ENCODE results near the gene GPR37L1. TPM values are rescaled to one million over a fixed set of nuclear protein-coding genes. Genes with fewer than 3 reads are reported as not detected.
"Not testable (repeated sequence)": the region's sequence is repeated elsewhere in the genome, so short reads cannot be mapped to it uniquely, and the experiment has no call there.

The GPR37L1 gene
- total and polyA plus RNA-seq, 2 experiments from 2014 or later: 0.03 TPM; not detected in 1

- no peaks in the 10 kb centered on the region for H3K4me1 ChIP-seq (ENCODE audit: insufficient read depth)
- no peak for TF ChIP-seq EZH2 (IDR thresholded peaks at IDR 0.05; ENCODE audit: insufficient read depth, poor library complexity, severe bottlenecking)
- no peak overlapping the region for H3K4me3 ChIP-seq
- no peaks in the 10 kb centered on the region for H3K36me3 ChIP-seq (ENCODE audit: low read depth)
- in situ Hi-C loops (cut with MboI): loop anchor here (10.0 kb wide), 1 partner anchor 538 kb away; the partner anchor contains the start of gene SYT2
- WGBS, 2 experiments (ENCODE audit: low coverage in 1 of 2, low lambda C conversion rate in 2 of 2, missing lambda C conversion rate in 2 of 2): 77 to 85% methylated on average over 29 of the region's 29 CpGs
- H3K27ac ChIP-seq: no peak overlapping the region
- no peak overlapping the region for H3K9ac ChIP-seq
- no peaks in the 10 kb centered on the region for H4K20me1 ChIP-seq (ENCODE audit: insufficient read depth)
- no peak overlapping the region for H3K4me2 ChIP-seq (ENCODE audit: unreplicated experiment)
- no peaks in the 10 kb centered on the region for H3K9me3 ChIP-seq (ENCODE audit: low read depth)
- no peak overlapping the region for H2AFZ ChIP-seq
- H3F3A ChIP-seq (ENCODE audit: insufficient read depth): no peaks in the 10 kb centered on the region
- H3K79me2 ChIP-seq (ENCODE audit: insufficient read depth): no peaks in the 10 kb centered on the region
- H3K27me3 ChIP-seq (replicated peaks; ENCODE audit: insufficient read depth): peaks cover 12% of the 10 kb centered on the region; the same call in 1 of the 2 replicates
- no peaks in the 10 kb centered on the region for H3K9me2 ChIP-seq (ENCODE audit: insufficient read depth)
- no peak for DNase-seq
Measured at GRCh38 chr1:202176949-202177927, 54.5 kb downstream of the GPR37L1 start.

DNA sequence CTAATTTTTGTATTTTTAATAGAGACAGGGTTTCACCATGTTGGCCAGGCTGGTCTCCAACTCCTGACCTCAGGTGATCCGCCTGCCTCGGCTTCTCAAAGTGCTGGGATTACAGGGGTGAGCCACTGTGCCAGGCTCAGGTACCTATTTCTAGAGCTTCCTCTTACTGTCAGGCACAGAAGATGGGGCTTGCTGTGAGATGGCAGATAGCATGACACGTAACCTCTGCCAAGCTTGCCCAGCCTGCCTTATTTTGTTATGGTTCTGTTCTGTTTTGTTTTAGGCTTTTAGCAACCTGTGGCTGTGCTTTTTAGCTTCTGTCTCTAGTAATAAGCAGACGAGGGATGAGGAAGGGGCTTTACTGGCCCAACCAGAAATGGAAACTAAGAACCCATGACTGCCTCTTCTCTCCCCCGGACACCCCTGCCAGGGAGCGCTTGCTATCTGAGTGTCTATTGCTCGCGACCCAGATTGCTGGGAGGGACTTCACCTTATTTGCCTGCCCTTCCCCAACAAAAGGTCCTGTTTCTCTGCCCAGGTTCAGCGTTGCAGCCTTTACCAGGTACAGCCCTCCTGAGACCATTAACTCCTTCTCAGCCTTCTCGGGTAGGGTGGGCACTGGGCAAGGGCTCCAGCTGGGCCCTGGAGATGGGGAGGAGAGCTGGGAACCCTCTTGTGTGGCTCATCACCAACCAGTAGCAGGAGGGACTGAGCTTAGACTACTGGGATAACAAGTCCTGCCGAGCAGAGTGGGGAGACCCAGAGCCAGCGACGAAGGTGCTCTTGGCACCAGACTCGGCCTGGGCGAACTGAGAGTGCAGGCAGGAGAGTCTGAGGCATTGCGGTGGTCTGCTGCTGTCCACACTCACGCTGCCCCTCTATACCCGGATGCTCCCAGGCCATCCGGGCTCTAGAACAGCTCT lies 57.4 kb downstream of the GPR37L1 start:
- 52 to 65% methylated on average over 19 of the region's 19 CpGs for WGBS, 2 experiments (ENCODE audit: low coverage in 1 of 2, low lambda C conversion rate in 2 of 2, missing lambda C conversion rate in 2 of 2)
- no peak overlapping the region for H2AFZ ChIP-seq
- no peak overlapping the region for H3K9ac ChIP-seq
- H4K20me1 ChIP-seq (ENCODE audit: insufficient read depth): no peaks in the 10 kb centered on the region
- TF ChIP-seq EZH2 (IDR thresholded peaks at IDR 0.05; ENCODE audit: insufficient read depth, poor library complexity, severe bottlenecking): no peak
- no peak for TF ChIP-seq EZH2phosphoT487 (IDR thresholded peaks at IDR 0.05; ENCODE audit: insufficient read depth, low read depth)
- in situ Hi-C loops (cut with MboI): loop anchor here (10.0 kb wide), 1 partner anchor 535 kb away; the partner anchor contains the start of gene SYT2
- H3K79me2 ChIP-seq (ENCODE audit: insufficient read depth): no peaks in the 10 kb centered on the region
- H3K9me2 ChIP-seq (ENCODE audit: insufficient read depth): no peaks in the 10 kb centered on the region
- H3K27me3 ChIP-seq (replicated peaks; ENCODE audit: insufficient read depth): peaks cover 12% of the 10 kb centered on the region; the same call in 1 of the 2 replicates
- H3K9me3 ChIP-seq (ENCODE audit: low read depth): no peaks in the 10 kb centered on the region
- H3K4me3 ChIP-seq: no peak overlapping the region
- no peak overlapping the region for H3K27ac ChIP-seq
- no peak overlapping the region for H3K4me2 ChIP-seq (ENCODE audit: unreplicated experiment)
- H3K36me3 ChIP-seq (ENCODE audit: low read depth): no peaks in the 10 kb centered on the region
- no peaks in the 10 kb centered on the region for H3F3A ChIP-seq (ENCODE audit: insufficient read depth)
- DNase-seq: no peak
- H3K4me1 ChIP-seq (ENCODE audit: insufficient read depth): no peaks in the 10 kb centered on the region

- H3K9ac ChIP-seq; H3K36me3 ChIP-seq (ENCODE audit: low read depth); H3K4me2 ChIP-seq (ENCODE audit: unreplicated experiment); H3K9me2 ChIP-seq (ENCODE audit: insufficient read depth); H3K27ac ChIP-seq; H3K9me3 ChIP-seq (ENCODE audit: low read depth); H4K20me1 ChIP-seq (ENCODE audit: insufficient read depth); H3K79me2 ChIP-seq (ENCODE audit: insufficient read depth); in situ Hi-C loops (cut with MboI); H3F3A ChIP-seq (ENCODE audit: insufficient read depth); H3K4me3 ChIP-seq; H2AFZ ChIP-seq; DNase-seq; H3K4me1 ChIP-seq (ENCODE audit: insufficient read depth): not testable (repeated sequence)
- H3K27me3 ChIP-seq (replicated peaks; ENCODE audit: insufficient read depth): peaks cover 12% of the 10 kb centered on the region; the same call in 1 of the 2 replicates
- WGBS, 2 experiments (ENCODE audit: low coverage in 1 of 2, low lambda C conversion rate in 2 of 2, missing lambda C conversion rate in 2 of 2): 55 to 56% methylated on average over 2 of the region's 2 CpGs
Measured at GRCh38 chr1:202180751-202181139, 58.0 kb downstream of the GPR37L1 start.

DNA sequence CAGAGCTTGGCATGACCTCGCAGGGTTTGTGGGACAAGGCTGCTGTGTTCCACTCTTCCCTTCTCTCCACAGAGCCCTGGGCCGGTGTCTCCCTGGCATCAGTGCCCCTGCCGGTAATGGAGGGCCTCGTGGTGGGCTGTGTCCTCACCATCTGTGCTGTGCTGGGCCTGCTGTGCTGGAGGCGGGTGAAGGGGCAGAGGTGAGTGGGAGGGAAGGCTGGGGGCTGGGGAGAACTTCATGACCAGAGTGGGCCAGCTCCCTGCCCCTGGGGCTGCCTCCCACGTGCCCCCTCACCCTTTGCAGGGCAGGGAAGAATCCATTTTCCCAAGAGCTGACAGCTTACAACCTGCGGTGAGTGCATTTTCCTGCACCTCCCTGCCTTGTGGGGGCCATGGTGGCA lies 58.9 kb downstream of the GPR37L1 start:
- no peaks in the 10 kb centered on the region for H3K79me2 ChIP-seq (ENCODE audit: insufficient read depth)
- 64 to 79% methylated on average over 6 to 7 of the region's 7 CpGs for WGBS, 2 experiments (ENCODE audit: low coverage in 1 of 2, low lambda C conversion rate in 2 of 2, missing lambda C conversion rate in 2 of 2)
- H3K9ac ChIP-seq: no peak overlapping the region
- H2AFZ ChIP-seq: no peak overlapping the region
- no peaks in the 10 kb centered on the region for H3K36me3 ChIP-seq (ENCODE audit: low read depth)
- no peaks in the 10 kb centered on the region for H3F3A ChIP-seq (ENCODE audit: insufficient read depth)
- H3K27ac ChIP-seq: no peak overlapping the region
- no peak overlapping the region for H3K4me2 ChIP-seq (ENCODE audit: unreplicated experiment)
- H3K4me1 ChIP-seq (ENCODE audit: insufficient read depth): no peaks in the 10 kb centered on the region
- H3K4me3 ChIP-seq: no peak overlapping the region
- H3K9me2 ChIP-seq (ENCODE audit: insufficient read depth): no peaks in the 10 kb centered on the region
- TF ChIP-seq EZH2phosphoT487 (IDR thresholded peaks at IDR 0.05; ENCODE audit: insufficient read depth, low read depth) (no peak), EZH2 (IDR thresholded peaks at IDR 0.05; ENCODE audit: insufficient read depth, poor library complexity, severe bottlenecking) (no peak)
- H3K9me3 ChIP-seq (ENCODE audit: low read depth): no peaks in the 10 kb centered on the region
- no peaks in the 10 kb centered on the region for H4K20me1 ChIP-seq (ENCODE audit: insufficient read depth)
- H3K27me3 ChIP-seq (replicated peaks; ENCODE audit: insufficient read depth): peaks cover 12% of the 10 kb centered on the region; the same call in 1 of the 2 replicates
- no peak for DNase-seq
- in situ Hi-C loops (cut with MboI): no loop called here
